Lower leg skin (tissue), 3 donors: Measurements from ENCODE around the gene TGM1.

Source experiments
- POLR2A ChIP-seq, 2 donors: fragments of 450-650 bp; IDR thresholded peaks; one replicate each; pipeline ENCODE4 v1.6.1; 2016 to 2017; ENCODE audit warnings: antibody characterized with exemption in 2 of 2, mild to moderate bottlenecking in 1 of 2, moderate library complexity in 1 of 2
- TF ChIP-seq, protein P1 (sequence below), 3 donors: fragments of 450-650 bp; IDR thresholded peaks; one replicate each; pipeline ENCODE4 v1.5.1; 2016; ENCODE audit warnings: antibody characterized with exemption in 3 of 3, mild to moderate bottlenecking in 3 of 3, moderate library complexity in 2 of 3

DNA sequence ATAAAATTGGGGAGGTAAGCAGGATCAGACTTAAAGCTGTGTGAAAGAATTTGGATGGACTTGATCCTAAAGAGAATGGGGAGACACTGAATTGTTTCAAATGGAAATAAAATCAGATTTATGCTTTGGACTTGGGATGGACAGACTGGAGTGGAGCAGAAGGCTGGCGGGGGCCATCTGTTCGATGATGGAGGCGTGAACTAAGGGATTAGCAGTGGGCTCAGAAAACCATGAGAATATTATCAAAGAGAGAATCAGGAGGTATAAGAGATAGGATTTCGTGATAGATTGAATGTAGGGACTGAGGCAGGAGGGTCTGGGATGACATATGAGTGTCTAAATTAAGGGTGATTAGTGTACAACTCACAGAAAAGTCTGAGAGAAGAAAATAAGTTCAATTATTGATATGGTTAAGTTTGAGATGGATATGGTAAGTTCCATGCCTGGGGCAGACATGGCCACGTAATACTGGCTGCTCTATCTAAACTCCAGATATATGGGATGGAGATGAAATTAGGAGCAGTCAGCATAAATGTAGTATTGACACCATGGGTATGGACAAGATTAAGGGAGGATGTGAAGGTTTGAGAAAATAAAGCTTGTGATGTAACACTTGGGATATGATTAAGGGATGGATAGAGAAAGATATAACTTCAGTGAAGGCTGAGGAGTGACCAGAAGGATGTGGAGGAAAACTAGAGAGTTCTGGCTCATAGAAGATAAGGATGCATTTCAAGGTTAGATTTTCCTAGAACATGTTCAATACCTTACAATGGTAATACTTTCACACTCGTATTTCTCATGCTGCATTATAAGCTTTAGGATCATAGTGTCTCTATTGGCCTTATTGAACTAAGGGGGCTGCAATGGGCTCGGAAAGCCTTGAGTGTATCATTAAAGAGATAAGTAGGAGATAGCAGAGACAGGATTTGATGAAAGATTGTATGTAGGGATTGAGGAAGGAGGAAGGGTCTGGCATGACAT, 58.5 kb downstream of the TGM1 start:
- TF ChIP-seq POLR2A (IDR thresholded peaks at IDR 0.05), result no peak
- TF ChIP-seq, protein P1, sequence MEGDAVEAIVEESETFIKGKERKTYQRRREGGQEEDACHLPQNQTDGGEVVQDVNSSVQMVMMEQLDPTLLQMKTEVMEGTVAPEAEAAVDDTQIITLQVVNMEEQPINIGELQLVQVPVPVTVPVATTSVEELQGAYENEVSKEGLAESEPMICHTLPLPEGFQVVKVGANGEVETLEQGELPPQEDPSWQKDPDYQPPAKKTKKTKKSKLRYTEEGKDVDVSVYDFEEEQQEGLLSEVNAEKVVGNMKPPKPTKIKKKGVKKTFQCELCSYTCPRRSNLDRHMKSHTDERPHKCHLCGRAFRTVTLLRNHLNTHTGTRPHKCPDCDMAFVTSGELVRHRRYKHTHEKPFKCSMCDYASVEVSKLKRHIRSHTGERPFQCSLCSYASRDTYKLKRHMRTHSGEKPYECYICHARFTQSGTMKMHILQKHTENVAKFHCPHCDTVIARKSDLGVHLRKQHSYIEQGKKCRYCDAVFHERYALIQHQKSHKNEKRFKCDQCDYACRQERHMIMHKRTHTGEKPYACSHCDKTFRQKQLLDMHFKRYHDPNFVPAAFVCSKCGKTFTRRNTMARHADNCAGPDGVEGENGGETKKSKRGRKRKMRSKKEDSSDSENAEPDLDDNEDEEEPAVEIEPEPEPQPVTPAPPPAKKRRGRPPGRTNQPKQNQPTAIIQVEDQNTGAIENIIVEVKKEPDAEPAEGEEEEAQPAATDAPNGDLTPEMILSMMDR (IDR thresholded peaks at IDR 0.05), result no peak
